Tibial nerve (tissue), 4 donors: Measurements from ENCODE around the gene SPC25.

Experiments
- CTCF ChIP-seq, 5 experiments: fragments of 200-600 bp in 3 of 5; fragments of 450-650 bp in 2 of 5; sonication (generic) in 3 of 5; IDR thresholded peaks; one replicate each; pipeline ENCODE4 v1.5.1; 2016 to 2019; ENCODE audit warnings: antibody characterized with exemption in 5 of 5, mild to moderate bottlenecking in 3 of 5, moderate library complexity in 2 of 5
- EP300 ChIP-seq, 2 donors: sonication (generic); formaldehyde crosslinking; IDR thresholded peaks; one replicate each; pipeline ENCODE4 v1.6.1; 2017; ENCODE audit warnings: antibody characterized with exemption in 2 of 2, mild to moderate bottlenecking in 1 of 2
- POLR2A ChIP-seq, 2 donors: fragments of 450-650 bp; IDR thresholded peaks; one replicate each; pipeline ENCODE4 v1.6.1; 2017; ENCODE audit warnings: antibody characterized with exemption in 2 of 2, mild to moderate bottlenecking in 2 of 2, moderate library complexity in 2 of 2

GRCh38 chr2:168896783-168897182 is 6.6 kb upstream of the SPC25 start:
- TF ChIP-seq CTCF (IDR thresholded peaks at IDR 0.05) (no peak), EP300 (IDR thresholded peaks at IDR 0.05) (no peak), POLR2A (IDR thresholded peaks at IDR 0.05) (no peak)
